ENCODE measurements around the gene MMAA.

GRCh38 chr4:145686991-145687390 is 67.8 kb downstream of the MMAA start:
- TF ChIP-seq CTCF (IDR thresholded peaks at IDR 0.05) (no peak), EZH2 (IDR thresholded peaks at IDR 0.05; ENCODE audit: borderline replicate concordance, insufficient read depth, low read depth, low read length, poor library complexity, severe bottlenecking) (no peak)
